ENCODE data around the gene TET2. TPM values are rescaled to one million over a fixed set of nuclear protein-coding genes. Genes with fewer than 3 reads are reported as not detected.

TET2 gene
- total RNA-seq, 1 experiment from 2014 or later: 3.4 TPM

DNA sequence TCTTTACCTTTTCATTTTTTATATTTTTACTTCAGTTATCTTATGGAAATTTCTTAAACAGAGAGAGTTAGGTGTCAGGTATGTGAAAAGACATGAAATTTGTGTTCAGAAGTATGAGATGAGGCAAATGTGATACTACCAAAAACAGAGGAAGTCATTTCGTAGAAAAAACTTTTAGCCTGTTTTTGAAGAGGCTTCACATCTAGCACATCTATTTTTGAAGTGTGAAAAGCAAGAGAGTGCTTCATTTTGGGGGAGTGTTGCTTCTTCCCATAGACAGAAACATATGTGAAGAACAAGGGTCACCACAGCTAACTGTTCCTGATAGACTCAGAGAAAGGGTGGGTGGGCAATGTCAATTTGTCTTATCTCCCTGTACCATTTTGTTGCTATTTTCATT is 125.3 kb downstream of the TET2 start:
- peaks cover 2% of the 10 kb centered on the region; the same call in 1 of the 2 replicates for H3K4me1 Mint-ChIP-seq
- DNase-seq (ENCODE audit: low spot score) (no peak), ATAC-seq (no peak)
- H3K27ac Mint-ChIP-seq: no peak overlapping the region
- POLR2A ChIA-PET: no interaction called here
- no peak overlapping the region for H3K4me3 Mint-ChIP-seq
- no peaks in the 10 kb centered on the region for H3K27me3 Mint-ChIP-seq (ENCODE audit: low read depth)
- peaks cover 6% of the 10 kb centered on the region for H3K36me3 Mint-ChIP-seq
- CTCF ChIA-PET: no interaction called here
- H3K9me3 Mint-ChIP-seq: no peaks in the 10 kb centered on the region
- TF ChIP-seq KAT7 (CRISPR knock-in tag; IDR thresholded peaks at IDR 0.05; ENCODE audit: borderline replicate concordance): no peak
- no peak for TF ChIP-seq ETV6 (CRISPR knock-in tag; IDR thresholded peaks at IDR 0.05)
- TF ChIP-seq, protein P1, sequence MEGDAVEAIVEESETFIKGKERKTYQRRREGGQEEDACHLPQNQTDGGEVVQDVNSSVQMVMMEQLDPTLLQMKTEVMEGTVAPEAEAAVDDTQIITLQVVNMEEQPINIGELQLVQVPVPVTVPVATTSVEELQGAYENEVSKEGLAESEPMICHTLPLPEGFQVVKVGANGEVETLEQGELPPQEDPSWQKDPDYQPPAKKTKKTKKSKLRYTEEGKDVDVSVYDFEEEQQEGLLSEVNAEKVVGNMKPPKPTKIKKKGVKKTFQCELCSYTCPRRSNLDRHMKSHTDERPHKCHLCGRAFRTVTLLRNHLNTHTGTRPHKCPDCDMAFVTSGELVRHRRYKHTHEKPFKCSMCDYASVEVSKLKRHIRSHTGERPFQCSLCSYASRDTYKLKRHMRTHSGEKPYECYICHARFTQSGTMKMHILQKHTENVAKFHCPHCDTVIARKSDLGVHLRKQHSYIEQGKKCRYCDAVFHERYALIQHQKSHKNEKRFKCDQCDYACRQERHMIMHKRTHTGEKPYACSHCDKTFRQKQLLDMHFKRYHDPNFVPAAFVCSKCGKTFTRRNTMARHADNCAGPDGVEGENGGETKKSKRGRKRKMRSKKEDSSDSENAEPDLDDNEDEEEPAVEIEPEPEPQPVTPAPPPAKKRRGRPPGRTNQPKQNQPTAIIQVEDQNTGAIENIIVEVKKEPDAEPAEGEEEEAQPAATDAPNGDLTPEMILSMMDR (IDR thresholded peaks at IDR 0.05): no peak
- TF ChIP-seq, protein P2, sequence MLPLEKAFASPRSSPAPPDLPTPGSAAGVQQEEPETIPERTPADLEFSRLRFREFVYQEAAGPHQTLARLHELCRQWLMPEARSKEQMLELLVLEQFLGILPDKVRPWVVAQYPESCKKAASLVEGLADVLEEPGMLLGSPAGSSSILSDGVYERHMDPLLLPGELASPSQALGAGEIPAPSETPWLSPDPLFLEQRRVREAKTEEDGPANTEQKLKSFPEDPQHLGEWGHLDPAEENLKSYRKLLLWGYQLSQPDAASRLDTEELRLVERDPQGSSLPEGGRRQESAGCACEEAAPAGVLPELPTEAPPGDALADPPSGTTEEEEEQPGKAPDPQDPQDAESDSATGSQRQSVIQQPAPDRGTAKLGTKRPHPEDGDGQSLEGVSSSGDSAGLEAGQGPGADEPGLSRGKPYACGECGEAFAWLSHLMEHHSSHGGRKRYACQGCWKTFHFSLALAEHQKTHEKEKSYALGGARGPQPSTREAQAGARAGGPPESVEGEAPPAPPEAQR (CRISPR knock-in tag; IDR thresholded peaks at IDR 0.05): no peak
- no peak for TF ChIP-seq RELA (CRISPR knock-in tag; IDR thresholded peaks at IDR 0.05; ENCODE audit: borderline replicate concordance)
- TF ChIP-seq, protein P3, sequence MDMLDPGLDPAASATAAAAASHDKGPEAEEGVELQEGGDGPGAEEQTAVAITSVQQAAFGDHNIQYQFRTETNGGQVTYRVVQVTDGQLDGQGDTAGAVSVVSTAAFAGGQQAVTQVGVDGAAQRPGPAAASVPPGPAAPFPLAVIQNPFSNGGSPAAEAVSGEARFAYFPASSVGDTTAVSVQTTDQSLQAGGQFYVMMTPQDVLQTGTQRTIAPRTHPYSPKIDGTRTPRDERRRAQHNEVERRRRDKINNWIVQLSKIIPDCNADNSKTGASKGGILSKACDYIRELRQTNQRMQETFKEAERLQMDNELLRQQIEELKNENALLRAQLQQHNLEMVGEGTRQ (CRISPR knock-in tag; IDR thresholded peaks at IDR 0.05): no peak
- no peak for TF ChIP-seq SMAD4 (CRISPR knock-in tag; IDR thresholded peaks at IDR 0.05)
- TF ChIP-seq, protein P4, sequence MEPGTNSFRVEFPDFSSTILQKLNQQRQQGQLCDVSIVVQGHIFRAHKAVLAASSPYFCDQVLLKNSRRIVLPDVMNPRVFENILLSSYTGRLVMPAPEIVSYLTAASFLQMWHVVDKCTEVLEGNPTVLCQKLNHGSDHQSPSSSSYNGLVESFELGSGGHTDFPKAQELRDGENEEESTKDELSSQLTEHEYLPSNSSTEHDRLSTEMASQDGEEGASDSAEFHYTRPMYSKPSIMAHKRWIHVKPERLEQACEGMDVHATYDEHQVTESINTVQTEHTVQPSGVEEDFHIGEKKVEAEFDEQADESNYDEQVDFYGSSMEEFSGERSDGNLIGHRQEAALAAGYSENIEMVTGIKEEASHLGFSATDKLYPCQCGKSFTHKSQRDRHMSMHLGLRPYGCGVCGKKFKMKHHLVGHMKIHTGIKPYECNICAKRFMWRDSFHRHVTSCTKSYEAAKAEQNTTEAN (CRISPR knock-in tag; IDR thresholded peaks at IDR 0.05): no peak
- no peak for TF ChIP-seq SOX15 (CRISPR knock-in tag; IDR thresholded peaks at IDR 0.05)
- TF ChIP-seq, protein P5, sequence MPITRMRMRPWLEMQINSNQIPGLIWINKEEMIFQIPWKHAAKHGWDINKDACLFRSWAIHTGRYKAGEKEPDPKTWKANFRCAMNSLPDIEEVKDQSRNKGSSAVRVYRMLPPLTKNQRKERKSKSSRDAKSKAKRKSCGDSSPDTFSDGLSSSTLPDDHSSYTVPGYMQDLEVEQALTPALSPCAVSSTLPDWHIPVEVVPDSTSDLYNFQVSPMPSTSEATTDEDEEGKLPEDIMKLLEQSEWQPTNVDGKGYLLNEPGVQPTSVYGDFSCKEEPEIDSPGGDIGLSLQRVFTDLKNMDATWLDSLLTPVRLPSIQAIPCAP (CRISPR knock-in tag; IDR thresholded peaks at IDR 0.05): no peak
- TF ChIP-seq, protein P6, sequence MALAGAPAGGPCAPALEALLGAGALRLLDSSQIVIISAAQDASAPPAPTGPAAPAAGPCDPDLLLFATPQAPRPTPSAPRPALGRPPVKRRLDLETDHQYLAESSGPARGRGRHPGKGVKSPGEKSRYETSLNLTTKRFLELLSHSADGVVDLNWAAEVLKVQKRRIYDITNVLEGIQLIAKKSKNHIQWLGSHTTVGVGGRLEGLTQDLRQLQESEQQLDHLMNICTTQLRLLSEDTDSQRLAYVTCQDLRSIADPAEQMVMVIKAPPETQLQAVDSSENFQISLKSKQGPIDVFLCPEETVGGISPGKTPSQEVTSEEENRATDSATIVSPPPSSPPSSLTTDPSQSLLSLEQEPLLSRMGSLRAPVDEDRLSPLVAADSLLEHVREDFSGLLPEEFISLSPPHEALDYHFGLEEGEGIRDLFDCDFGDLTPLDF (CRISPR knock-in tag; IDR thresholded peaks at IDR 0.05): no peak
- TF ChIP-seq IRF2 (CRISPR knock-in tag; IDR thresholded peaks at IDR 0.05; ENCODE audit: borderline replicate concordance, low read depth): no peak
- no peak for TF ChIP-seq ZNF232 (CRISPR knock-in tag; IDR thresholded peaks at IDR 0.05)
- TF ChIP-seq, protein P7, sequence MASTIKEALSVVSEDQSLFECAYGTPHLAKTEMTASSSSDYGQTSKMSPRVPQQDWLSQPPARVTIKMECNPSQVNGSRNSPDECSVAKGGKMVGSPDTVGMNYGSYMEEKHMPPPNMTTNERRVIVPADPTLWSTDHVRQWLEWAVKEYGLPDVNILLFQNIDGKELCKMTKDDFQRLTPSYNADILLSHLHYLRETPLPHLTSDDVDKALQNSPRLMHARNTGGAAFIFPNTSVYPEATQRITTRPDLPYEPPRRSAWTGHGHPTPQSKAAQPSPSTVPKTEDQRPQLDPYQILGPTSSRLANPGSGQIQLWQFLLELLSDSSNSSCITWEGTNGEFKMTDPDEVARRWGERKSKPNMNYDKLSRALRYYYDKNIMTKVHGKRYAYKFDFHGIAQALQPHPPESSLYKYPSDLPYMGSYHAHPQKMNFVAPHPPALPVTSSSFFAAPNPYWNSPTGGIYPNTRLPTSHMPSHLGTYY (CRISPR knock-in tag; IDR thresholded peaks at IDR 0.05): no peak
- no peak for TF ChIP-seq GABPB1 (CRISPR knock-in tag; IDR thresholded peaks at IDR 0.05)
- TF ChIP-seq, protein P8, sequence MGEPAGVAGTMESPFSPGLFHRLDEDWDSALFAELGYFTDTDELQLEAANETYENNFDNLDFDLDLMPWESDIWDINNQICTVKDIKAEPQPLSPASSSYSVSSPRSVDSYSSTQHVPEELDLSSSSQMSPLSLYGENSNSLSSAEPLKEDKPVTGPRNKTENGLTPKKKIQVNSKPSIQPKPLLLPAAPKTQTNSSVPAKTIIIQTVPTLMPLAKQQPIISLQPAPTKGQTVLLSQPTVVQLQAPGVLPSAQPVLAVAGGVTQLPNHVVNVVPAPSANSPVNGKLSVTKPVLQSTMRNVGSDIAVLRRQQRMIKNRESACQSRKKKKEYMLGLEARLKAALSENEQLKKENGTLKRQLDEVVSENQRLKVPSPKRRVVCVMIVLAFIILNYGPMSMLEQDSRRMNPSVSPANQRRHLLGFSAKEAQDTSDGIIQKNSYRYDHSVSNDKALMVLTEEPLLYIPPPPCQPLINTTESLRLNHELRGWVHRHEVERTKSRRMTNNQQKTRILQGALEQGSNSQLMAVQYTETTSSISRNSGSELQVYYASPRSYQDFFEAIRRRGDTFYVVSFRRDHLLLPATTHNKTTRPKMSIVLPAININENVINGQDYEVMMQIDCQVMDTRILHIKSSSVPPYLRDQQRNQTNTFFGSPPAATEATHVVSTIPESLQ (CRISPR knock-in tag; IDR thresholded peaks at IDR 0.05): no peak

All from WTC11 (cell line).